Left lung (tissue), 10 donors: ENCODE measurements around the gene KLF12. TPM values are rescaled to one million over a fixed set of nuclear protein-coding genes. Genes with fewer than 3 reads are reported as not detected.

Experiments used
- ATAC-seq: fragments of 200-7000 bp; cut with Tn5 transposase; one replicate; pipeline ENCODE4 v1.9.1; 2020; ENCODE audit warnings: moderate library complexity
- DNase-seq, 4 donors: peaks; one replicate each; pipeline ENCODE4 v3.0.0-alpha.2; 2013 to 2020
- H3K27ac ChIP-seq, 2 donors: fragments of 200-600 bp; sonication (generic) in 1 of 2; one replicate each; pipeline versions ENCODE4 v1.5.0 to v1.8.0; 2020 to 2021
- H3K27me3 ChIP-seq, 2 donors: fragments of 200-600 bp; sonication (generic) in 1 of 2; one replicate each; pipeline versions ENCODE4 v1.5.0 to v1.8.0; 2020 to 2021
- H3K36me3 ChIP-seq, 2 donors: fragments of 200-600 bp; sonication (generic) in 1 of 2; one replicate each; pipeline versions ENCODE4 v1.5.0 to v1.8.0; 2020 to 2021
- H3K4me1 ChIP-seq, 2 donors: fragments of 200-600 bp; one replicate each; pipeline ENCODE4 v1.8.0; 2021
- H3K4me3 ChIP-seq, 2 donors: fragments of 200-600 bp; sonication (generic) in 1 of 2; one replicate each; pipeline versions ENCODE4 v1.5.0 to v1.8.0; 2020 to 2021; ENCODE audit warnings: mild to moderate bottlenecking in 1 of 2
- H3K9me3 ChIP-seq, 2 donors: fragments of 200-600 bp; sonication (generic) in 1 of 2; one replicate each; pipeline versions ENCODE4 v1.5.0 to v1.8.0; 2020 to 2021
- CTCF ChIP-seq, 2 donors: fragments of 200-600 bp; sonication (generic) in 1 of 2; IDR thresholded peaks; one replicate each; pipeline versions ENCODE4 v1.5.0 to v1.8.0; 2021; ENCODE audit warnings: antibody characterized with exemption in 2 of 2
- intact Hi-C, 2 donors: fragments of 100-400 bp; cut with DNase I; formaldehyde crosslinking; loops; one replicate each; pipeline versions ENCODE4 v1.11.2 to v1.14.2; 2022
- polyA plus RNA-seq, 6 donors: library from polyadenylated mRNA; unstranded; fragments of 120-200 nt; gene quantifications; one replicate each; pipeline ENCODE4 v1.2.1, GENCODE V29; 2013; ENCODE audit not compliant: insufficient read length in 6 of 6
- total RNA-seq, 2 donors: library from RNA; stranded (reverse); fragmentation: NEBNext Ultra II Directional; extraction: Animal tissue kit (Norgen Biotek cat#: 25700); gene quantifications; one replicate each; pipeline ENCODE4 v1.2.1, GENCODE V29; 2021
- donor health status: DM: no; HTN: yes; CAD: no.
- donor health status: DM: no; HTN: no; CAD: no.

Gene KLF12
- total and polyA plus RNA-seq, 8 donors: 7.8 to 27.7 (median 21.8) TPM

GRCh38 chr13:74148352-74148751 is 14.1 kb upstream of the KLF12 start:
- Histone ChIP-seq H3K4me1 (no peaks in the 10 kb centered on the region), H3K27ac (no peak overlapping the region), H3K4me3 (no peak overlapping the region), H3K27me3 (no peaks in the 10 kb centered on the region), H3K9me3 (no peaks in the 10 kb centered on the region), H3K36me3 (no peaks in the 10 kb centered on the region)
- no peak for TF ChIP-seq CTCF (IDR thresholded peaks at IDR 0.05)
- peak in 1 of 4 donors; percentile 37 for DNase-seq
- intact Hi-C loops: no loop called here
- no peak for ATAC-seq

- ATAC-seq: peak; percentile 37
These were observed 11.2 kb upstream of the KLF12 start for GRCh38 chr13:74145249-74145975.

GRCh38 chr13:74144269-74144668 is 10.1 kb upstream of the KLF12 start:
- intact Hi-C loops: no loop called here
- H3K4me3 ChIP-seq: no peak overlapping the region
- DNase-seq (no peak), ATAC-seq (no peak)
- H3K9me3 ChIP-seq: no peaks in the 10 kb centered on the region
- no peak overlapping the region for H3K27ac ChIP-seq
- no peaks in the 10 kb centered on the region for H3K27me3 ChIP-seq
- no peak for TF ChIP-seq CTCF (IDR thresholded peaks at IDR 0.05)
- no peaks in the 10 kb centered on the region for H3K36me3 ChIP-seq
- H3K4me1 ChIP-seq: no peaks in the 10 kb centered on the region

More at GRCh38 chr13:74145249-74145975, 11.2 kb upstream of the KLF12 start:
- Histone ChIP-seq H3K9me3 (no peaks in the 10 kb centered on the region), H3K4me1 (no peaks in the 10 kb centered on the region), H3K4me3 (no peak overlapping the region), H3K27me3 (no peaks in the 10 kb centered on the region), H3K36me3 (no peaks in the 10 kb centered on the region), H3K27ac (no peak overlapping the region)
- no peak for TF ChIP-seq CTCF (IDR thresholded peaks at IDR 0.05)
- peak in 2 of 4 donors; percentile 79 to 87 for DNase-seq
- intact Hi-C loops: no loop called here

GRCh38 chr13:74142257-74142656 is 8.1 kb upstream of the KLF12 start:
- no peak overlapping the region for H3K4me3 ChIP-seq

More at GRCh38 chr13:74142257-74142656, 8.1 kb upstream of the KLF12 start:
- ATAC-seq (no peak), DNase-seq (no peak)
- Histone ChIP-seq H3K27ac (no peak overlapping the region), H3K27me3 (peaks cover 0 to 9% of the 10 kb centered on the region in 2 donors), H3K9me3 (no peaks in the 10 kb centered on the region), H3K4me1 (no peaks in the 10 kb centered on the region), H3K36me3 (no peaks in the 10 kb centered on the region)
- no peak for TF ChIP-seq CTCF (IDR thresholded peaks at IDR 0.05)
- intact Hi-C loops: no loop called here
